SK-N-SH treated with all-trans-retinoic acid at 6 μM for 48 hours (cell line): ENCODE data around the gene PPME1.

Experiments used
- ATAC-seq: fragments of 200-7000 bp; cut with Tn5 transposase; 3 replicates; pipeline ENCODE4 v1.9.1; 2020; ENCODE audit warnings: mild to moderate bottlenecking, moderate library complexity
- ARNTL ChIP-seq: fragments of 450-650 bp; formaldehyde crosslinking; IDR thresholded peaks from 2 replicates; pipeline ENCODE4 v1.5.0; 2020; ENCODE audit warnings: low read depth, mild to moderate bottlenecking, moderate library complexity, borderline replicate concordance
- BACH2 ChIP-seq: fragments of 250-450 bp; sonication (Bioruptor Pico); IDR thresholded peaks from 2 replicates; pipeline ENCODE4 v1.9.0; 2021; ENCODE audit warnings: mild to moderate bottlenecking, borderline replicate concordance
- CREB5 ChIP-seq: fragments of 250-450 bp; sonication (Bioruptor Pico); IDR thresholded peaks from 2 replicates; pipeline ENCODE4 v1.5.1; 2020; ENCODE audit warnings: low read depth, mild to moderate bottlenecking, moderate library complexity
- CSDC2 ChIP-seq: fragments of 250-450 bp; sonication (Bioruptor Pico); IDR thresholded peaks from 2 replicates; pipeline ENCODE4 v1.5.0; 2020; ENCODE audit warnings: mild to moderate bottlenecking, moderate library complexity
- CSRNP3 ChIP-seq: fragments of 250-450 bp; sonication (Bioruptor Pico); IDR thresholded peaks from 2 replicates; pipeline ENCODE4 v1.5.1; 2021; ENCODE audit warnings: mild to moderate bottlenecking, moderate library complexity
- ESRRG ChIP-seq: fragments of 250-450 bp; sonication (Bioruptor Pico); IDR thresholded peaks from 2 replicates; pipeline ENCODE4 v1.6.1; 2021; ENCODE audit warnings: mild to moderate bottlenecking
- GLIS3 ChIP-seq: fragments of 250-450 bp; sonication (Bioruptor Pico); IDR thresholded peaks from 2 replicates; pipeline ENCODE4 v1.5.0; 2020; ENCODE audit warnings: mild to moderate bottlenecking, moderate library complexity
- ISL1 ChIP-seq: fragments of 250-450 bp; sonication (Bioruptor Pico); IDR thresholded peaks from 2 replicates; pipeline ENCODE4 v2.1.2; 2022; ENCODE audit warnings: mild to moderate bottlenecking, moderate library complexity
- OSR1 ChIP-seq: fragments of 250-450 bp; sonication (Bioruptor Pico); IDR thresholded peaks from 2 replicates; pipeline ENCODE4 v1.8.0; 2022; ENCODE audit warnings: moderate library complexity, mild to moderate bottlenecking, inconsistent platforms
- PATZ1 ChIP-seq: fragments of 250-450 bp; sonication (Bioruptor Pico); IDR thresholded peaks from 2 replicates; pipeline ENCODE4 v1.8.0; 2020; ENCODE audit warnings: mild to moderate bottlenecking, moderate library complexity, borderline replicate concordance
- POU6F1 ChIP-seq: fragments of 250-450 bp; sonication (Bioruptor Pico); IDR thresholded peaks from 2 replicates; pipeline ENCODE4 v1.8.0; 2021; ENCODE audit warnings: low read depth, mild to moderate bottlenecking, moderate library complexity, borderline replicate concordance
- PPARA ChIP-seq: fragments of 250-450 bp; sonication (Bioruptor Pico); IDR thresholded peaks from 2 replicates; pipeline ENCODE4 v1.5.0; 2020; ENCODE audit warnings: mild to moderate bottlenecking, borderline replicate concordance
- RARB ChIP-seq: fragments of 250-450 bp; sonication (Bioruptor Pico); IDR thresholded peaks from 2 replicates; pipeline ENCODE4 v1.8.0; 2021; ENCODE audit warnings: mild to moderate bottlenecking, moderate library complexity
- SNAI2 ChIP-seq: fragments of 250-450 bp; sonication (Bioruptor Pico); IDR thresholded peaks from 2 replicates; pipeline ENCODE4 v1.5.0; 2020; ENCODE audit warnings: mild to moderate bottlenecking, moderate library complexity
- TCF4 ChIP-seq: fragments of 250-450 bp; sonication (Bioruptor Pico); IDR thresholded peaks from 2 replicates; pipeline ENCODE4 v1.8.0; 2021; ENCODE audit warnings: mild to moderate bottlenecking, moderate library complexity, borderline replicate concordance
- TOX ChIP-seq: fragments of 250-450 bp; sonication (Bioruptor Pico); IDR thresholded peaks from 2 replicates; pipeline ENCODE4 v1.8.0; 2021; ENCODE audit warnings: mild to moderate bottlenecking, moderate library complexity, borderline replicate concordance
- TSHZ2 ChIP-seq: fragments of 250-450 bp; sonication (Bioruptor Pico); IDR thresholded peaks from 2 replicates; pipeline ENCODE4 v1.5.0; 2020; ENCODE audit warnings: mild to moderate bottlenecking, moderate library complexity
- ZC3H10 ChIP-seq: fragments of 250-450 bp; sonication (Bioruptor Pico); IDR thresholded peaks from 2 replicates; pipeline ENCODE4 v1.5.1; 2021; ENCODE audit warnings: mild to moderate bottlenecking, moderate library complexity
- ZFP3 ChIP-seq: fragments of 250-450 bp; sonication (Bioruptor Pico); IDR thresholded peaks from 2 replicates; pipeline ENCODE4 v1.5.0; 2020; ENCODE audit warnings: mild to moderate bottlenecking, moderate library complexity
- ZFP30 ChIP-seq: fragments of 450-650 bp; formaldehyde crosslinking; IDR thresholded peaks from 2 replicates; pipeline ENCODE4 v1.5.0; 2022; ENCODE audit warnings: mild to moderate bottlenecking, moderate library complexity
- ZNF70 ChIP-seq: fragments of 450-650 bp; formaldehyde crosslinking; IDR thresholded peaks from 2 replicates; pipeline ENCODE4 v1.5.0; 2020; ENCODE audit warnings: mild to moderate bottlenecking, moderate library complexity
- ZNF8 ChIP-seq: fragments of 450-650 bp; formaldehyde crosslinking; IDR thresholded peaks from 2 replicates; pipeline ENCODE4 v1.5.0; 2020; ENCODE audit warnings: mild to moderate bottlenecking, moderate library complexity

PPME1 gene

GRCh38 chr11:74235121-74235520 lies 64.0 kb downstream of the PPME1 start:
- no peak for ATAC-seq
- no peak for TF ChIP-seq ZFP30 (CRISPR knock-in tag)

GRCh38 chr11:74237541-74237940 lies 66.5 kb downstream of the PPME1 start:
- TF ChIP-seq ZFP3 (CRISPR knock-in tag) (no peak), PATZ1 (CRISPR knock-in tag) (no peak), OSR1 (CRISPR knock-in tag) (no peak)
- TF ChIP-seq, all 23 proteins: peak for 0

GRCh38 chr11:74238243-74238642 lies 67.2 kb downstream of the PPME1 start:
- no peak for TF ChIP-seq PPARA (CRISPR knock-in tag)
- TF ChIP-seq ZNF70 (CRISPR knock-in tag), result no peak
- TF ChIP-seq TCF4 (CRISPR knock-in tag), result no peak
- TF ChIP-seq GLIS3, result no peak
- no peak for TF ChIP-seq ESRRG (CRISPR knock-in tag)
- no peak for TF ChIP-seq ISL1 (CRISPR knock-in tag)
- no peak for TF ChIP-seq ZC3H10 (CRISPR knock-in tag)
- no peak for TF ChIP-seq ZFP30 (CRISPR knock-in tag)
- TF ChIP-seq ARNTL (CRISPR knock-in tag), result no peak
- no peak for TF ChIP-seq PATZ1 (CRISPR knock-in tag)
- TF ChIP-seq CSRNP3 (CRISPR knock-in tag), result no peak
- TF ChIP-seq RARB (CRISPR knock-in tag), result no peak
- no peak for TF ChIP-seq TSHZ2 (CRISPR knock-in tag)
- TF ChIP-seq POU6F1 (CRISPR knock-in tag), result no peak
- TF ChIP-seq ZNF8 (CRISPR knock-in tag), result no peak
- no peak for ATAC-seq

More at GRCh38 chr11:74237541-74237940, 66.5 kb downstream of the PPME1 start:
- ATAC-seq, result no peak

- TF ChIP-seq RARB (CRISPR knock-in tag), result no peak
- no peak for TF ChIP-seq CSDC2 (CRISPR knock-in tag)
- no peak for ATAC-seq
Measured at GRCh38 chr11:74248469-74248868, 77.4 kb downstream of the PPME1 start.

- ATAC-seq, result no peak
- TF ChIP-seq TOX (CRISPR knock-in tag) (no peak), ZFP3 (CRISPR knock-in tag) (no peak), BACH2 (CRISPR knock-in tag) (no peak), ZNF8 (CRISPR knock-in tag) (no peak), OSR1 (CRISPR knock-in tag) (no peak), TSHZ2 (CRISPR knock-in tag) (no peak), PPARA (CRISPR knock-in tag) (no peak), SNAI2 (CRISPR knock-in tag) (no peak), CREB5 (no peak), CSDC2 (CRISPR knock-in tag) (no peak)
Measured at GRCh38 chr11:74249496-74249895, 78.4 kb downstream of the PPME1 start.
